Measurements from ENCODE around the gene PLXNA3.

GRCh38 chrX:154472685-154473632 lies 14.9 kb downstream of the PLXNA3 start:
- TF ChIP-seq EZH2 (IDR thresholded peaks at IDR 0.05): no peak
- TF ChIP-seq POLR2AphosphoS5 (IDR thresholded peaks at IDR 0.05; ENCODE audit: borderline replicate concordance, low read depth, low read length): no peak
- no peak for TF ChIP-seq FOXP2 (optimal IDR thresholded peaks at IDR 0.05; ENCODE audit: control extremely low read depth, extremely low read length, insufficient read depth)

Measured in SK-N-MC (cell line).